Measurements from ENCODE around the gene RNF220. TPM values are rescaled to one million over a fixed set of nuclear protein-coding genes. Genes with fewer than 3 reads are reported as not detected.

The RNF220 gene
- total RNA-seq, 6 donors from 2014 or later = 77.7 to 114 (median 91.1) TPM

- Histone ChIP-seq H3K27ac (no peak overlapping the region), H3K4me3 (peak overlapping the region in 3 of 4 donors; percentile 24 to 44 (median 40)), H3K9me3 (no peaks in the 10 kb centered on the region), H3K27me3 (peaks cover 0 to 30% (median 12%) of the 10 kb centered on the region in 4 donors), H3K36me3 (no peaks in the 10 kb centered on the region), H3K4me1 (peaks cover 11 to 16% (median 14%) of the 10 kb centered on the region in 4 donors)
- peak; percentile 32 to 90 for DNase-seq
- peak; percentile 49 to 86 for ATAC-seq (ENCODE audit: low FRiP score in 2 of 2)
- WGBS, 2 donors = 2 to 8% methylated on average over 16 to 46 of the region's 65 CpGs
- TF ChIP-seq CTCF (IDR thresholded peaks at IDR 0.05) = no peak
- TF ChIP-seq POLR2A (IDR thresholded peaks at IDR 0.05) = no peak
- TF ChIP-seq EP300 (IDR thresholded peaks at IDR 0.05) = no peak
- TF ChIP-seq POLR2AphosphoS5 (IDR thresholded peaks at IDR 0.05) = no peak
Observed at GRCh38 chr1:44417351-44418021, 12.4 kb downstream of the RNF220 start.

DNA sequence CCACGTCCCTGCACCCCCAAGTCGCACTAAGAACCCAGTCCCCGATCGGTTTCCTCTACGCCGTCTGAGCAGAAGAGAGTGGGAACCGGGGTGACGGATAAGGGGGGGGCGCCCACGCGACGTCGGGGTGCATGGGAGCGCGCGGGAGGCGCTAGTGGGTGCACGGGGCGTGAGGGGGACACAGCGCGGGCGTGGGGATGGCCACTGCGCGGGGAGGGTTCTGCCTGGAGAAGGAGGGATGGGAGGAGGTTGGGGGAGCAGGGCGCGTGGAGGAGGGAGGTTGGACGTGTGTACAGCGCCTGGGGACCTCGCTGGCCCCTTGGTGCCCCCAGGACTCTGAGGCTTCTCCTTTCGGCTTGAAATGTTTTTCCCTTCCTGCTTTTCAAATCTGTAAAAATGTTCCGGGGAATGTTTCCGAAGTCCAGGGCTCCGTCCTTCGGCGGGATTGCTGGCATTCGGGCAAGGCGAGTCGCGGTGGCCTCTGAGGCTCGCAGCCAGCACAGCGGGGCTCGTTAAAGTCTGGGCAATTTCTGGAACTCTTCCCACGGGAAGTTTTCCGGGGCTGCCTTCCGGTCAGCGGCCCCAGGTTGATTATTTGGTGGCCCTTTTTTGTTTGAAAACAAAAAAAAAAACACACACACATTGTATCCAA lies 13.1 kb downstream of the RNF220 start:
- H3K36me3 ChIP-seq = no peaks in the 10 kb centered on the region
- H3K27me3 ChIP-seq = peaks cover 0 to 30% (median 12%) of the 10 kb centered on the region in 4 donors
- DNase-seq = peak in 1 of 2 donors; percentile 76
- no peaks in the 10 kb centered on the region for H3K9me3 ChIP-seq
- H3K4me1 ChIP-seq = peaks cover 12 to 20% (median 15%) of the 10 kb centered on the region in 4 donors
- TF ChIP-seq CTCF (IDR thresholded peaks at IDR 0.05) (no peak), POLR2A (IDR thresholded peaks at IDR 0.05) (no peak), POLR2AphosphoS5 (IDR thresholded peaks at IDR 0.05) (no peak), EP300 (IDR thresholded peaks at IDR 0.05) (no peak)
- peak overlapping the region in 3 of 4 donors; percentile 24 to 44 (median 40) for H3K4me3 ChIP-seq
- ATAC-seq (ENCODE audit: low FRiP score in 2 of 2) = peak in 1 of 2 donors; percentile 35
- H3K27ac ChIP-seq = no peak overlapping the region
- 4 to 11% methylated on average over 32 to 46 of the region's 46 CpGs for WGBS, 2 donors

DNA sequence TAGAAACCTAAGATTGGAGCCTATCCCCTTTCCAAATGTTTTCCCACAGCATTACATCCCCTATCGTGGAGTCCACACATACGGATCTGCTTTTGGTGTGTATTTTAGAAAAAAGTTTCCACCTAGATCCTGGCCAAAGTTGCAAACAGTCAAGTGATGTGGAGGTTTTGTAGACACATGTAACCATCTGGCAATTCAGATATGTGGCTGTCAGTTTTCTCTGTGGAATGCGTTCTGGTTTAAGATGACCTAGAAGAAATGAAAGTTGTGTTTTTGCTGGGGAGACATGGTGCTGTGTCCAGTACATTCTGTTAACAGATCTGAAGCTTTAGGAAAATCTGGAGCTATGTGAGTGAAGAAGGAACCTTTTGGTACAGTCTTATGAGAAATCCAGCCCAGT lies 14.8 kb downstream of the RNF220 start:
- H3K36me3 ChIP-seq = no peaks in the 10 kb centered on the region
- no peak overlapping the region for H3K27ac ChIP-seq
- DNase-seq (no peak), ATAC-seq (ENCODE audit: low FRiP score in 2 of 2) (no peak)
- H3K9me3 ChIP-seq = no peaks in the 10 kb centered on the region
- WGBS, 2 donors = 64 to 66% methylated on average over 3 of the region's 3 CpGs
- peaks cover 0 to 27% (median 12%) of the 10 kb centered on the region in 4 donors for H3K27me3 ChIP-seq
- no peak overlapping the region for H3K4me3 ChIP-seq
- H3K4me1 ChIP-seq = peaks cover 22 to 35% (median 28%) of the 10 kb centered on the region in 4 donors
- TF ChIP-seq POLR2A (IDR thresholded peaks at IDR 0.05) (no peak), POLR2AphosphoS5 (IDR thresholded peaks at IDR 0.05) (no peak), EP300 (IDR thresholded peaks at IDR 0.05) (no peak), CTCF (IDR thresholded peaks at IDR 0.05) (no peak)

DNA sequence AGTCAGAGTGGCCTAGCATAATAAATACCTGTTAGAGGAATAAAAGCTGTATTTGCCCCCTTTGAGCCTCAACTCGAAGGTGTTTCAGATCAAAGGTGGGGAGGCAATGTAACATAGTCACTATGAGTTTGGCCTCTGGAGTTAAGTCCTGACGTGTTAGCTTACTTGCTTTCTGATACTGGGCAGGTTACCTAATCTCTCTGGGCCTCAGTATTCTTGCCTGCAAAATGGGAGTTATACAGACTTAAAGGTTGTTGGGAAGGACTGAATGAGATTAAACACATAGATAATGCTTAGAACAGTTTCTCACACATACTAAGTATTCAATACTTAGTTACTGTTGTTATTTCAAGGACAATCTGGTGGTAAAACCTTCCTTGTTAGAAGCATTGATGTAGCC lies 15.5 kb downstream of the RNF220 start:
- WGBS, 2 donors = 73 to 84% methylated on average over 2 of the region's 2 CpGs
- Histone ChIP-seq H3K9me3 (no peaks in the 10 kb centered on the region), H3K4me3 (no peak overlapping the region), H3K27me3 (peaks cover 0 to 27% (median 12%) of the 10 kb centered on the region in 4 donors), H3K27ac (no peak overlapping the region), H3K36me3 (no peaks in the 10 kb centered on the region), H3K4me1 (peaks cover 22 to 35% (median 28%) of the 10 kb centered on the region in 4 donors)
- TF ChIP-seq EP300 (IDR thresholded peaks at IDR 0.05) (no peak), CTCF (IDR thresholded peaks at IDR 0.05) (no peak), POLR2AphosphoS5 (IDR thresholded peaks at IDR 0.05) (no peak), POLR2A (IDR thresholded peaks at IDR 0.05) (no peak)
- ATAC-seq (ENCODE audit: low FRiP score in 2 of 2) (no peak), DNase-seq (no peak)
